HL-60/S4 treated with phorbol 12-myristate 13-acetate at 8.2 ng/mL for 4 days and 3 days (cell line): Measurements from ENCODE around the gene ZFAND5.

Experiments
- in situ Hi-C: fragments of 300-500 bp; cut with MboI; formaldehyde crosslinking; loops from 2 replicates; pipeline ENCODE4 v1.15.0; 2022; ENCODE audit warnings: low sequenced_read_pairs

The ZFAND5 gene

DNA sequence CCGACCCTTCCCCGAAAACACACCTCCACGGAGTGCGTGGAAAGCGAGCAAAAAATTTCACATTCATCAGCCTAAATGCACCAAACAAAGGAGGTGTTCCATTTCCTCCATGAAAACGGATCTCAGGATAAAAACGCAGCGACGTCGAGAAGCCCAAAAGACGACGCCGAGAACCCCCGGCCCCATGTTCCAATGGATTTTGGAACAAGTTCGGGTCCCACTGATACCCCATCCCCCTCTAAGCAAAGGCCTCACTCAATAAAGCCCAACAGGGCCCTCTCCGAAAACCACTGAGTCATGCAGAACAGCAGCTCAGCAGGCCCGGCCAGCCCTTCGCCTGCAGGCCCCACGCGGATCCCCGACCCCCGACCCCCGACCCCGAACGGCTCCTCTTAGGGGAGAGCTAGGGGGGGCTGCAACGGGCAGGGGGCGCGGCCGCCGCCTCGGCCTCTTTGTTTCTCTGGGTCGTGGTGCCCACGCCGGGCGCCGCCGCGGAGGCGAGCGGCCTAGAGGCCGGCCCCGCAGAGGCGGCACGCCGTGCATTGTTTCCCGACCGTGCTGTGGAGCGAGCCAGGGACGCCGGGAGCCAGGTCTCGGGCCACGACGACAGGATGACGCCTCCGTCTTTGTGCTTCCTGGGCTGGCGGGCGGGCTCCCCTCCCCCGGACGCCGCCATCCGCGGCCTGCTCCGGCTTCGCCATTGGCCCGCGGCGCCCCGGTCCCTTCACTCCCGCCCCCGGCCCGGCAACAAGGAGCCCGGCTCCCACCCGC, 915 bp downstream of the ZFAND5 start:
- in situ Hi-C loops, result no loop called here

DNA sequence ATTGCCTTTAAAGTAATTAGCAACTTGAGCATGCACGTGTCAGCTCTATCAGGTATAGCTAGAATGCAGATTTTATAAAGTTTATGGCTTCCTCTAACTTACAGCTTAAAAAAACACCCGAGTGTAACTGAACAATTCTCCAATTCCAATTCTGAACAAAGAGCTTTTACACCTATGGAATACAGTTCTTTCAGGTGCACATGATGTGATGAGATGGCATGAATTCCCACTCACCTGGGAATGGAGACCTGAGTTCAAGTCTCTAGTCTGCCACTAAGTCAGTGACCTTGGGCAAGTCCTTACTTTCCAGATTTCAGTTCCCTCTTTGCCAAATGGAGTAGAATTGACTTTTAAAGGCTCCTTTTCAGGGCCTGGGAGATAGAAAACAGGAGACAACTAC, 1.8 kb downstream of the ZFAND5 start:
- in situ Hi-C loops, result no loop called here

DNA sequence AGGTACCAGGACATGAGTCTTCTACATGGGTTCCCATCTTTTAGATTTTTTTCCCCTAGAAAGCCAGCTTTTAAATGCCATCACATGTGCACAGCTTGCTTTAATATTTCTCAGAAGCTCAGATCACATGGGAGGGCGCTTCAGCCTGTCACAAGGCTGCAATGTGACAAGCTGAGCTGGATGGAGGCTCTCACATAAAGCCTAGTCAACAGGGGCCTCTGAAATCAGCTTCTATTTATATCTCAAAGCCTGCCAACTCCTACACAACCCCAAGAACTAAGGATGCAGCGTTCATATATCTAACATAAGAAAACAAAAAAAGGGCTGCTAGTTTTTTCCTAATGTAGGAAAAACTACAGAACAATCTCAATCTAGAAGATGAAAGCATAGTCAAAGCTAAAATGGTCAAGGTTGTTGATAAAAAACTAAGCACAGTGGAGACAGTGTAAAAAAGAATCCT, 2.3 kb downstream of the ZFAND5 start:
- in situ Hi-C loops, result no loop called here

DNA sequence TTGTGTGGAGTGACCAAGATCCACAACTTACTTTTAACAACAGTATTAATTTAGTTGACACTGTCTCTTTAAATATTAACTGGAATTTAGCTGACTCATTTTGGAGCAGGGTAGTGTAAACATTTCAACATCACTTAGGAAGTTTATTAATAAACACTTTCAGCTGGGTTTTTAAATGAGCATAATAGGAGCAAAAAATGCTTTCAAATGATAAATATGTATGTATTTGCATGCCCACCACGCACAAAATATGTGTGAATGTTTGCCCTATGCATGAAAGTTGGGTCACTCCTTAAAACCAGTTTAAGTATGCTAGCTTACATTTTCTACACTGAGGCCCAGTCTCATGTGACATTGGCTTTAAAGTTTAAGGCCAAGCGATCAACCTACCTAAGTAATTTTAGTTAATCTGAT, 2.9 kb downstream of the ZFAND5 start:
- in situ Hi-C loops, result no loop called here

DNA sequence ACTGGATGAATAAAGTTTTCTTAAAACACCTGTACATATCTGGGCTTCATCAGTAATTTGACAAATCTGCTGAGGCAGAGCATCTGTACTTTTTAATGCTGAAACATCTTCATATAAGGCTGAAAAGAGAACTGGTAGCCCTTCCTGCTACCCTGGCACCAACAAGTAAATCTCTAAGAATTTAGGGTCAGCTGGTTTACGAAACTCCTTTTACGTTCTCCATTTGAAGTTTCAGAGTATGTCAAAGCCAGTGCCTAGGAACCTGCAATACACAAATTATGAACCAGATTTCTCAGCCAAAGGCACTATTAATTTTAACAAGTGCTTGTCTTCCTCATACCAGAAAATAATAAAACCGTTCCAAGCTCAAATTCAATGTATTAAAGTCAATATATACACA, 3.8 kb downstream of the ZFAND5 start:
- in situ Hi-C loops, result no loop called here

DNA sequence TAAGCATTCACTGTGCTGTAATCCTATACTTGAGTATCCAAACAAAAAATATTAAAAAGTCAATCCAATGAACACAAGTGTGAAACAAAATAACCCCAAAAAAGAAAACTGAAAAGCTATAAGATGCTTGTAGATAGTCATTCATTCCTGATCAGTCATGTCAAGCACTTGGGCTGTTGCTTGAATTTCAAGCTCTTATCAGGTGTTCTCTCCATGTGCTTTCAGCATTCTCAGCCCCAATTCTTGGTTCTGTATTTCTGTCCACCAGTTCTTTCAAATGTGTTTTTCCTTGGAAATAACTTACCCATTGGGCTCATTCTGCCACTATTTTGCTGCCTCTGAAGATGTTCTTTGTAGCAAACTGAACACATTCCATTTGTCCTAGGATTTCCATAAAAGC, 4.7 kb downstream of the ZFAND5 start:
- in situ Hi-C loops, result no loop called here

DNA sequence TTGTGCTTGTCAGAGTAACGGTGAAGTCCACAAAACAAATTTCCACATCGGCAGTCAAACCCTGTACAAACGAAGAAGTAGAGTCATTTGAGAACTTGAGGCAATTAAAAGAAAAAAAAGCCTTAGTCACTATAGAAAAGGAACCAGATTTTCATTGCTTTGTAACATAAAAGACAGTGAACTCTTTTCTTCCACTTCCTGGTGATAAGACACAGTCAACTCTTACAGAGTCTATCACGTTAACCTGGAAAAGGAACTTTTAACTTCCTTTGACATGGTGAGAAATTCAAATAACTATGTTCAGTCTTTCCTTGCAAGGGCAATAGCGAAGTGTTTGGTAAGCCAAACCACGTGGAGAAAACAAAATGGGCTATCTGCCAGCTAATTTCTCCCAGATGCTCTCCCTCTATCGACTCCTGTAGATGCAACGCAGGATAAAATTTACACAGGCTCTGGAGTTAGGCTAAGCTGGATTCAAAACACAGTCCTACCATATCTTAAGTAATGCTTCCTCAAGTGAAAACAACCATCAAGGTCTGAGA, 8.9 kb downstream of the ZFAND5 start:
- in situ Hi-C loops, result no loop called here

DNA sequence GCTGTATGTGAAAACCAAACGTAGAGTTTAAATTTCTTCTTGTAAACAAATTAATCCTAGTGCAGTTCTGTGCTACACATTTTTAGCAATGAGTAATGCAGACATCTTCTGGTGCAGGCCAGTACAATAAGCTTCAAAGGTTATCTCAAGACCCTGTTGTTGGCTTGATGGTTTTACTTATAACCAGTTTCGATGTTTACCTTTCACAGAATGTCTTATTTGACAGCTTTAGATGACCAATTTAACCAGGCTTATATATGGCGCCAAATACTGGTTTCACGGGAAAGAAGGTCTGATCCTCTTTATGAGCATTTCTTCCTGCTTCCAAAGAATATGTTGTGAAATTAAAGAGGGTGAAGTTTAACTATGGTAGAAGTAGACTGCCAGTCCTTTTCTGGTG, 9.9 kb downstream of the ZFAND5 start:
- in situ Hi-C loops, result no loop called here

DNA sequence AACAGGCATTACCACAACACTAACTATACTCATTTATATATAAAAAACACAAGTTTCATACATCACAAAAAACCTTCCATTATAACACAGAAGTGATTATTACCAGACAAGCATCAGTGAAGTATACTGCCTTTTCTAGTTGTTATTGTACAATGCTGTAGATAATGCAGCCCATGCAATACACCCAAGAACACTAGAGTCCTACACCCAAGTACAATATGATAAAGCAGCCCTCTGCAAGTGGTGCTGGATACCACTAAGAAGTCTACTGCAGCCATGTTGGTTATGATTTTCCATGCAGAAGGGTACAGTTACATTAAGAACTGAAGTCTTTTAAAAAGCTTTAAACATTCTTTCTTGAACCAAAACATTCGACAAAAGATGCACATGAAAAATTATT, 10.3 kb downstream of the ZFAND5 start:
- in situ Hi-C loops, result no loop called here

DNA sequence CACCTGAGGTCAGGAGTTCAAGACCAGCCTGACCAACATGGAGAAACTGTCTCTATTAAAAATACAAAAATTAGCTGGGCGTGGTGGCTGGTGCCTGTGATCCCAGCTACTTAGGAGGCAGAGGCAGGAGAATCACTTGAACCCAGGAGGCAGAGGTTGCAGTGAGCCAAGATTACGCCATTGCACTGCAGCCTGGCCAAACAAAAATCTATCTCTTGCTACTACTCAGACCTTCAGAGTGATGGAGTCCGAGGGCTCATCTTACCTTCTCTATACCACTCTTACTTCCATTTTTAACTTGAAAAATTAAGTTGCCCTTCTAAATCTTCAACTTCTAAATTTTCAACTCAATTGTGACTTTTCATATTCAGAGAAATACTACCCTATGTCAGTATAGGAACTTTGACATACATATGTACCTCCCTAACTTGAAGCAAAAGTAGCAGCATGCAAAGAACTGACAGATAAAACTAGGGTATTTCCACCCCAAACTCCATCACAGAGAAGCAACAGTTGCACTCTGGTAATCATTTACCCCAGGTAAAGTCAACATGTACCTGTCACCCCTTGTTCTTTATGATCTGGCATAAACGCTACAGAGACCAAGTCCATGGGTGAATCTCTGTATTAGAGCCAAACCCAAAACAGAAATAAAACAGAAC, 11.4 kb downstream of the ZFAND5 start:
- in situ Hi-C loops, result no loop called here

DNA sequence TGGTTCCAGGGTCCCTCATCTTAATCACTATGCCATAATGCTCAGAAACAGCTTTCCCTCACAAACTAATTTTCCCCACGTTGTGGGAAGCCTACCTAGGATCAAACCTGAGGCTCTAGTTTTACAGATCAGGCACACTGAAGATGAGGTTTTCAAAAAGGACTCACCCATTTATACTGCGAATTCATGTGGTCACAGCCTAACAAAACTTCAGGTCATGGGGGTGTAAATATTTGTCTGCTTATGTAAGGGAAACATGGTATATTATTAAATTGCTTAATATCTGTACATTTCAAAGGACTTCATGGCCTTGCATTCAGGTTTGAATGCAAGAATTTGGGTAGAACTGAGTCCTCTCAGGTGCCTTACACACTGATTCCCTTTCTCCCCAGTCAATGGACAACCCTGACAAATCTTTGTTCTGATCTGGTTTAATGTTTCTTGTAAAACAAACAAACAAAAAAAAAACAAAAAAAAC, 12.1 kb downstream of the ZFAND5 start:
- in situ Hi-C loops, result no loop called here

DNA sequence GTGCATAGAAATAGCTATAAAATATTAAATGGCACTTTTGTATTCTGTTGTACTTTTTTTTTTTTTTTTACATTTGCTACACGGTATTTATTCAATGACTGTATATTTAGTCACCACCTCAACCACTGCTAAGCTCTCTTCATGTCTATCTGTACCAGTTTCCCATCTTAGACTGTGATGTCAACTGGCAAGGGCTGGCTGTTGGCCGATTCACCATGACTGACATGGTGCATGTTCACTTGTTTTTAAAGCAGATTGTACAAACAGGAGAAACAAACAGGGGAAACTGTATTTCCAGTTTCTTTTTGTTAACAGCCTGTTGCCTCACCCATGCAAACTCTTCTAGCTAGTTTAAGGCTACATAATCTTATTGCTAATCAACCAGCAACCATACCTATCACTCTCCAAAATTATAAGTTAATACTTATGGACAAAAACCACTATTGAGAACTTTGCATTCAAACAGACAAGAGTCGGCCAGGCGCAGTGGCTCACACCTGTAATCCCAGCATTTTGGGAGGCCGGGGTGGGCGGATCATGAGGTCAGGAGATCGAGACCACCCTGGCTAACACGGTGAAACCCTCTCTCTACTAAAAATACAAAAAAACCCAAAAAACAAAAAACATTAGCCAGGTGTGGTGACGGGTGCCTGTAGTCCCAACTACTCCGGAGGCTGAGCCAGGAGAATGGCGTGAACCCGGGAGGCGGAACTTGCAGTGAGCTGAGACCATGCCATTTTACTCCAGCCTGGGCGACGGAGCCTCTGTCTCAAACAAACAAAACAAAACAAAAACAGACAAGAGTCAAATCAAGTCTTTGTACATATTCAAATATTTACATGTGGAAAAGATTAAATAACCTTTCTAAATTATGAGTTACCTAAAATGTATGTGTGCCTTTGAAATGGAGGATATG, 13.2 kb downstream of the ZFAND5 start:
- in situ Hi-C loops, result no loop called here

DNA sequence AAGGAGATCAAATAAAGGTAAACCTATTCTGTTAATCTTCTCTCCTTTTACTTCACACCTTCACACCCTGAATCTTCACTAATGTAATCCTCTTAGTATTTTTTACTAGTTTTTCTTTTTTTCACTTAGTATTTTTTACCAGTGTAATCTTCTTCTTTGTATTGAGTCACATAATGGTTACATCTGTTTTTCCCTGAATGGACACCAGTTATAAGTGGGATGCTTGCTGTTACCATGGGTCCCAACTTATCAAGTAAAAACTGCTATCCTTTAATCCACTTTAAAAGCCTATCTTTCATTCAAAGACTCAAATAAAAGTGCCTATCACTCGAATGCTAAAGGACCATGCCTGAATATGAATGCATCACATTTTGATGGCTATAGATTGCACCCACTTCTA, 15.1 kb downstream of the ZFAND5 start:
- in situ Hi-C loops, result no loop called here

DNA sequence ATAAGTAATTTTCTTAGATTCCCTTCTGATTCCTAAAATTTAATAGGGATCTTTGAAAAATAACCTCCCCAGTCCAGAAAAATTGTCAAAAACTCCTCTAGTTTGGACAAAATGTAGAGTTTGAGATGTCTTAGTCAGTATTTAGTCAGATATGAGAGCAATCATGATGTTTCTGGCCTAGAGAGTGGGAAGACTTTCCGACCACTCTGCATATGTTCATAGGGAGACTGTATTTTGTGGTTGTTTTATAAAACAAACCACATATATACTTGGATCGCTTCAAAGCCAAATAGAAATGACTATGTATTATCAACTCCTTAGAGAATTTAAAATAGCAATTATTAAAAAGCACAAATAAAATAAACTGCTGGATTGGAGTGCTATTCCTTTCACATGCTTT, 15.8 kb downstream of the ZFAND5 start:
- in situ Hi-C loops, result no loop called here

DNA sequence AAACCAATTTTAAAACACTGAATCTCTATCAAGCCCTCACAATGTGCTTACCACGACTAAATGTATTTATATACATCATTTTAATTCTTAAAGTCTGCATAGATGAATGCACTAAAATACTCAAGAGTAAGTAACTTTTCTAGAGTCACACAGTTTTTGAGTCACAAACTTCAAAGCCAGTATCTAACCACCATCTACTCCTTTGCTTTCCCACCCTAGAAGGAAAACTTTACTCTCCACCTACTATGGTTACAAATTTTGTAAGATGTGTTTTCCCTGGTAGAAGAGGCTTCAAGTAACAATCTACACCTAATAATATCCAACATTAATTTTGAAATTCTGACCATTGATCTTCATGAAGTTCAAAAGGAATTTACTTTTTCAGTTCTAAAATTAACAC, 18.7 kb downstream of the ZFAND5 start:
- in situ Hi-C loops, result no loop called here

DNA sequence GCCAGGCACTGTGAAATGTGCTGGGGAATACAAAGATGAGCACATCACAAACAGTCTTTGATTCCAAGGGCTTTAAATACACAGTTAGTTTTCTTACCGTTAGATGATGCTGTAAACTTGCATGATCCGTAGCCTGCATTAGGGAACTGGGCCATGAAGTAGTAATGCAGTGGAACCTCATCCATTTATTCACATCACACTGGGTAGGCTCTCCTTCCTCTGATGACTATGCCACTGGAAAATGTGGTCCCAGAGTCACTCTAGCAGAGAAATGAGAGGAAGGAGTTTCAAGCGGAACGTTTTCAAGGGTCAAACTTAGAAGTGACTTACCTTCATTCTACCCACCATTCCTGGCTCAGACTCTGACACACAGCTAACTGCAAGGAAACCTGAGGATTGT, 26.4 kb downstream of the ZFAND5 start:
- in situ Hi-C loops, result no loop called here

DNA sequence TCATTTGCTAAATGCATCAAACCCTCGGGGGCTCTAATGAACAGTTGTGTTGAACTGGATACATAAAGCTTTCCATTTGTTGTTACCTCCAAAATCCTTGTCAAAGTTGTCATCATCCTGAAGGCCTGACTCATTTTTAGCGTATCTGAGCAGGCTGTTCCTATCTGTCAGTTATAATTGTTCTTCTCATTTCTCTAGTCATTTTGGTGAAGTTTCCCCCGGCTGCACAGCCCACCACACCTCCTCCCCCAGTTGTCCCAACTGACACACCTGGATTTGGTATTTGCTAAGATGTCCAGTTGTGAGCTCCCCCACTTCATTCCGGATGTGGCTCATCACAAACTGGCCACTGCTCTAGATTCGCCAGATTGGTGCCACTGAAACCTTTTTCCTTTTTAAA, 27.7 kb downstream of the ZFAND5 start:
- in situ Hi-C loops, result no loop called here

DNA sequence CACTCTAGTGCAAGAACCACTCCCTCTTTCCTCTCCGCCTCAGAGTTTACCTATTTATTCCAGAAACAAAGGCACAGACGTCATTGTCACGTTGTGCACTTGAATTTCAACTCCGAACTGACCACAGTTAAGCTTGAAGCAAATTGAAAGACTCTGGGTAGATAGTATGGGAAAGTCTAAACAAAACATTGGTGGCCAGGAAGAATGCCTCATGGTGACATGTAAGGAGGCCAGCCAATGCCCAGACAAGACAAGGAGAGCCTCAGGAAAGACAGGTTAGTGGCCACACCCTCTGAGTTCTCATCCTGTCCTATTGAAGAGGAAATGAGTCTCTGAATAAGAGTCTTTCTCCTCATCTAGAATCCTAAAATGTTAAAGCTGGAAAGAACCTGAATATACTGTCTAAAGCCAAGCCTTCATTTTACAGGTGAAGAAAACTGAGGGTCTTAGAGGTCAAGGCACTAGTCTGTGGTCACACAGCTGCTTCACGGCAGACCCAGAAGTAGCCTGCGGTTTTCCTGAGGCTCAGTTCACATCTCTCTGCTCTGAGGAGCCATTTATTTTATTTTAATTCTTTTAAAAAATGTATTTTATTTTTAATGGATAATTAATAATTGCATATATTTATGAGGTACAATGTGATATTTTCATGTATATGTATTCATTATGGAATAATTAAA, 30.2 kb downstream of the ZFAND5 start:
- in situ Hi-C loops, result no loop called here

DNA sequence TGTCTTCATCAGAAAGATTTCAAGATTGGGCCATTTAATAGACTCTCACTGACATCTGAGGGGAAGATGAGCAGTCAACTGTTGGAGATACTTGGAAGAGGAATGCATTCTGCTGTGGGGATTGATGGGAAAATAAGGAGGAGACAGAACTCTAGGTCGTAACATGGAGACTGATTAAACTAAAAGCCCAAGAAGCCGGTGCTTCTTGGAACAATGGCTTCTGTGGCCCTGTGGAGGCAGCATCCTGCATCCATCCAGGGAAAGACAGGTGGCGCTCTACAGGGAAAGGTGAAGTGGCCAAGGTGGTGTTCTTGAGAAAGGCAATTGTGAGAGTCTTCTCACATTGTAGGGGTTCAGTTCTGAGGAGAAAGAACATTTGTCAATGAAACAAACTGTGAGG, 31.3 kb downstream of the ZFAND5 start:
- in situ Hi-C loops, result no loop called here

DNA sequence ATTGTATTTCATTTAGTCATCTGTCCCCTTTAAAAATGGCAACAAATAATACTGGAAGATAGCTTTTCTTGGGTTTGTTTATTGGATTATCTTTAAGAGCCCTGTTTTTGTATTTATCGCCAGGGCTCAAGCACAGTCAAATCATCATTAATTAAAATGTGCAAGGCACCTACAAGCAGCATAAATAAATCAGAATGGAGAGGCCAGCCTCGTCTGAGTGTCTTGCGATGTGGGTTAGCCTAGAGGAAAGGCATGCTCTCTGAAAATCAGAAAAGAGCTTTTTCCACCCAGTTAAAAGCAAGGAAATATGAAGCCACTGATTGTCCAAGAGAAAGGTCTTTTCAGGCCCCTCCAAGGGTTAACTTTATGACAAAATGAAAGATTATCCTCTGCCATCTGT, 31.8 kb downstream of the ZFAND5 start:
- in situ Hi-C loops, result no loop called here

DNA sequence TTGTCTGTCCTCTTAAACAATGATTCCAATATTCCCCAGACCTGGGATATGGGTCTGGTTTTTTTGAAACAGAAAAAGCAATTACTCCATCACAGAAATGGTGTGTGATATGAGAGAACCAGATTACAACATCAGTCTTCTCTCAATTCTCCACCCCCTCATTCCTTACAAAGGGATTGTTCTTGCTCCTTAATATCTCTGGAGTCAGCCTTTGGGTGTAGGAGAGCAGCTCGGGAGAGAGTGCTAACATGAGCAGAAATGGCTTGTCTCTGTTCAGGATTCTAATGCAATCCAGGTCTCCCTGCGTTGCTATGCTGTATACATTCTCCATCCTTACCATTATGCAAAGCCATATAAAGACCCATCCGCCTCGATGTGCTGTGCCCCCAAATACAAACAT, 32.7 kb downstream of the ZFAND5 start:
- in situ Hi-C loops, result no loop called here
